ENCODE measurements around the gene SLC25A20.

DNA sequence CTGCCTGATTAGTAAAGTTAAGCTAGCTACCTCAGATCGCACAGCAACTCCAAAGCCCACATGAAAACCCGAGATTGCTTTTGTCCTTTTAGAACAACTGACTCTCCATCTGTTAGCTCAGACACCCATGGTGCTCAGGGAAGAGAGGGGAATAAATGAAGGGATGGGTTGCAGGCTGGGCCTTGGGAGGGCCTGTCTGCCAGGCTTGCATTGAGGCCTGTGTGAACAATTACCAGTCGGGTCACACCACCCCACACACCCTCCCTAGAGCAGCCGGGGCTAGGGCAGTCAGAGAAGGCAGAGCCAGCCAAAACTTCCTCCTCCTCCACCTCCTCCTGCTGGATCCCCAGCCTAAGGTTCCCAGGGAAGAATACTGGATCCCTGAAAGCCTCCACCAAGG lies 42.2 kb downstream of the SLC25A20 start:
- TF ChIP-seq, protein P1, sequence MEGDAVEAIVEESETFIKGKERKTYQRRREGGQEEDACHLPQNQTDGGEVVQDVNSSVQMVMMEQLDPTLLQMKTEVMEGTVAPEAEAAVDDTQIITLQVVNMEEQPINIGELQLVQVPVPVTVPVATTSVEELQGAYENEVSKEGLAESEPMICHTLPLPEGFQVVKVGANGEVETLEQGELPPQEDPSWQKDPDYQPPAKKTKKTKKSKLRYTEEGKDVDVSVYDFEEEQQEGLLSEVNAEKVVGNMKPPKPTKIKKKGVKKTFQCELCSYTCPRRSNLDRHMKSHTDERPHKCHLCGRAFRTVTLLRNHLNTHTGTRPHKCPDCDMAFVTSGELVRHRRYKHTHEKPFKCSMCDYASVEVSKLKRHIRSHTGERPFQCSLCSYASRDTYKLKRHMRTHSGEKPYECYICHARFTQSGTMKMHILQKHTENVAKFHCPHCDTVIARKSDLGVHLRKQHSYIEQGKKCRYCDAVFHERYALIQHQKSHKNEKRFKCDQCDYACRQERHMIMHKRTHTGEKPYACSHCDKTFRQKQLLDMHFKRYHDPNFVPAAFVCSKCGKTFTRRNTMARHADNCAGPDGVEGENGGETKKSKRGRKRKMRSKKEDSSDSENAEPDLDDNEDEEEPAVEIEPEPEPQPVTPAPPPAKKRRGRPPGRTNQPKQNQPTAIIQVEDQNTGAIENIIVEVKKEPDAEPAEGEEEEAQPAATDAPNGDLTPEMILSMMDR (IDR thresholded peaks at IDR 0.05; ENCODE audit: low read length), result no peak
- TF ChIP-seq EZH2 (IDR thresholded peaks at IDR 0.05; ENCODE audit: borderline replicate concordance, low read length), result no peak

Measured in OCI-LY1 (cell line).